Measurements from ENCODE around the gene OR8B4.
"Not testable (repeated sequence)": the region's sequence is repeated elsewhere in the genome, so short reads cannot be mapped to it uniquely, and the experiment has no call there.

OR8B4 gene

DNA sequence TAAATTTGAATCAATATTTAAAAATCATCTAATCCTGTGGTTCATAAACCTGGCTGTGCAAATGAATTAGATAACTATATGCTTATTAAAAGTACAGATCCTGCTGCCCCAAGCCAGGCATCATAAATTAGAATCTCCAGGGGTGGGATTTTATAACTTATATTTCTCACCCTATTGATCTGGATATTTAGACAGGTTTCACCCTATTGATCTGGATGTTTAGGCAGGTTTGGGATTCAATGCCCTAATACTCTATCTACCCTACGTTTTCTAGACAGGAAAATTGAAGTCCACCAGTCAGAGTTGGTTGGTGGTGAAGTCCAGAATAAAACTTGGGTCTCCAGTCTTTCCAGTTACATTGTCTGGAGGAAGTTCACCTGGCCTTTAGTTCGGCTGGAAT lies 18.2 kb upstream of the OR8B4 start:
- Histone ChIP-seq H3K36me3 (ENCODE audit: control insufficient read depth, insufficient read depth, low read length) (no peaks in the 10 kb centered on the region), H3K27ac (ENCODE audit: low read depth, low read length) (no peak overlapping the region), H3K4me1 (ENCODE audit: control insufficient read depth, insufficient read depth, low read length) (no peaks in the 10 kb centered on the region), H3K4me3 (ENCODE audit: low read length) (no peak overlapping the region), H3K9ac (ENCODE audit: low read length) (no peak overlapping the region), H3K27me3 (ENCODE audit: control insufficient read depth, insufficient read depth, low read length) (no peaks in the 10 kb centered on the region)

DNA sequence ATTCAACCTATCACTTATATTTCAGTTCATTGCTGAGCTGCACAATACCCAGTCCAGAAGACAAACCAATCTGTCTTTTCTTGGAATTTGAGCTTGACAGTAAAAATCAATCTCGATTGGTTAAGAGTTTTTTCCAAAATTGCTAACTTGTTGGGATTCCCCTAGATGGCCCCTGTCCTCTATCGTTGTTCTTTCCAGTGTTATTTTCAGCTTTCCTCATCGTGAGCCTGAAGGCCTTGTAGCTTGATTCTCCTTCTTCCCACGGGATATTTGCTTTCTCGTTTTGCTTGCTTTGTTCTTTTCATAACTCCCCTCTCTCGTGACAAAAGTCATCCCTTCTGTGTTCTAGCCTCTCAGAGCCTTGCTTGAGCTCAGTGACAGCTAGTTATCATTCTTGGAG lies 17.8 kb upstream of the OR8B4 start:
- H3K4me1 ChIP-seq (ENCODE audit: control insufficient read depth, insufficient read depth, low read length), result no peaks in the 10 kb centered on the region
- no peak overlapping the region for H3K4me3 ChIP-seq (ENCODE audit: low read length)
- H3K36me3 ChIP-seq (ENCODE audit: control insufficient read depth, insufficient read depth, low read length), result no peaks in the 10 kb centered on the region
- H3K27me3 ChIP-seq (ENCODE audit: control insufficient read depth, insufficient read depth, low read length), result no peaks in the 10 kb centered on the region
- H3K9ac ChIP-seq (ENCODE audit: low read length), result no peak overlapping the region
- H3K27ac ChIP-seq (ENCODE audit: low read depth, low read length), result no peak overlapping the region

DNA sequence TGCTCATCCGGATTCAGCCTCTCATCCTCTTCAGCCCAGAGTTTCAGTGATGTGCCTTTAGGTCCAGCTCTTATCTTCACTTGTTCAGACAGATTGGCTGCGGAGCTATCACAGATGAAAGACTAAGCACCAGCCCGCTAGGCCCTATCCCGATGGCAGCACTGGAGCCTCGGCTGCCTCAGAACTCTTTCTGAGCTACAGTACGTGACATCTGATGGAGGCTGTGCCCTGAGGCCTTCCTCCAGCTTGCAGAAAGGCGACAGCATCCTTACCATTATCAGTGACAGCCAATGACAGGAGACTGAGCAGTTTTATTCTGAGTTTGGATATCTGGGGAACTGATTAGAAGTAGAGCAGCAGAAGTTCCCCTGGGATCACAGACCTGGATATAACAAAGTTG lies 16.8 kb upstream of the OR8B4 start:
- Histone ChIP-seq H3K27me3 (ENCODE audit: control insufficient read depth, insufficient read depth, low read length) (no peaks in the 10 kb centered on the region), H3K9ac (ENCODE audit: low read length) (no peak overlapping the region), H3K36me3 (ENCODE audit: control insufficient read depth, insufficient read depth, low read length) (no peaks in the 10 kb centered on the region), H3K27ac (ENCODE audit: low read depth, low read length) (no peak overlapping the region), H3K4me3 (ENCODE audit: low read length) (no peak overlapping the region), H3K4me1 (ENCODE audit: control insufficient read depth, insufficient read depth, low read length) (no peaks in the 10 kb centered on the region)

DNA sequence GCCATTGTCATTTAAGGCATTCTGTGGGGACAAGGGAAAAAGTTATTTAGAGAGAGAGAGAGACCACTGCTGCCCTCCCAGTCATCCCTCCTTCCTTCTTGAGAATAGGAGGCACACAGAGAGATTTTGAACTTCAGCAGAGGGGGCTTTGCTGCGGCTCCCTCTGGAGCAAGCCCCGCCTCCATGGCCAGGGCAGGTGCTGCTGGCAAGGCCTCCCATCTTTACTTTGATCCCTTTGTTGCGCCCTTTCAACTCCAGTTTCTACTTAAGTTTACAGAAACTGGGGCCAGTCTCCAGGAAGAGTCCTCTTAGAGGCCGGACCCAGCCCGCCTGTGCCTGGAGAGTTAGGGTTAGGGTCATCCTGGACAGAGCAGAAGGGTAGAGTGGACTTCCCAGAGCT lies 16.4 kb upstream of the OR8B4 start:
- no peak overlapping the region for H3K9ac ChIP-seq (ENCODE audit: low read length)
- H3K36me3 ChIP-seq (ENCODE audit: control insufficient read depth, insufficient read depth, low read length), result no peaks in the 10 kb centered on the region
- H3K4me1 ChIP-seq (ENCODE audit: control insufficient read depth, insufficient read depth, low read length), result no peaks in the 10 kb centered on the region
- no peak overlapping the region for H3K4me3 ChIP-seq (ENCODE audit: low read length)
- H3K27ac ChIP-seq (ENCODE audit: low read depth, low read length), result no peak overlapping the region
- H3K27me3 ChIP-seq (ENCODE audit: control insufficient read depth, insufficient read depth, low read length), result no peaks in the 10 kb centered on the region

DNA sequence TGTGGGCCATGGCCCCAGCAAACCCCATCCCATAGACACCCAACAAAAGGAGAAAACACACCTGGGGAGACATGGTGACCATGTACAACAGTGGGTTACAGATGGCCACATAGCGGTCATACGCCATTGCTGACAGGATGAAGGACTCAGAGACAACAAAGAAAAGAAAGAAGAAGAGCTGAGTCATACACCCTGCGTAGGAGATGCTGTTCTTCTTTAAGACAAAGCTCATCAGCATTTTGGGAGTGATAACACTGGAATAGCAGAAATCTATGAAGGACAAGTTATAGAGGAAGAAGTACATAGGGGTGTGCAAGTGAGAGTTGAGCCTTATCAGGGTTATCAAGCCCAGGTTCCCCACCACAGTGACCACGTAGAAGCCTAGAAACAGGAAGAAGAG lies 15.9 kb upstream of the OR8B4 start:
- Histone ChIP-seq H3K27me3 (ENCODE audit: control insufficient read depth, insufficient read depth, low read length) (no peaks in the 10 kb centered on the region), H3K9ac (ENCODE audit: low read length) (no peak overlapping the region), H3K27ac (ENCODE audit: low read depth, low read length) (no peak overlapping the region), H3K4me3 (ENCODE audit: low read length) (no peak overlapping the region), H3K4me1 (ENCODE audit: control insufficient read depth, insufficient read depth, low read length) (no peaks in the 10 kb centered on the region), H3K36me3 (ENCODE audit: control insufficient read depth, insufficient read depth, low read length) (no peaks in the 10 kb centered on the region)

DNA sequence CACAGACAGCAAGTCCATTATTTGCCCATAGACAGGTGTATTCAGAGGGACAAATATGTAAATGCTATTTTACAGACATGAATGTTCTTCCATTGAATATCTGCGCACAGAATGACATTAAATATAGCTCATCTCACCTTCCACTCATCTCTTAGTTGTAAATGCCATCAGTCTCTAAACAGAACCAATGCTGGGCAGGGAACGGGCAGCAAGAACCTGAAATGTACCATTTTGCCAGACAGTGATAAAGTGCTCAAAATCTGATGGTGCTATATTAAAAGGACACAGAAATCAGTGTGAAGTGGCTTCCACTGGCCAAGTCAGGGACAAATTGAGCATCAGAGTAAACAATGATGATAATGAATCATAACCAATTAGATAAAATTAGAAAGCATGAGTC lies 10.0 kb upstream of the OR8B4 start:
- no peak overlapping the region for H3K27ac ChIP-seq (ENCODE audit: low read depth, low read length)
- no peaks in the 10 kb centered on the region for H3K4me1 ChIP-seq (ENCODE audit: control insufficient read depth, insufficient read depth, low read length)
- H3K9ac ChIP-seq (ENCODE audit: low read length), result no peak overlapping the region
- no peaks in the 10 kb centered on the region for H3K36me3 ChIP-seq (ENCODE audit: control insufficient read depth, insufficient read depth, low read length)
- no peak overlapping the region for H3K4me3 ChIP-seq (ENCODE audit: low read length)
- H3K27me3 ChIP-seq (ENCODE audit: control insufficient read depth, insufficient read depth, low read length), result no peaks in the 10 kb centered on the region

DNA sequence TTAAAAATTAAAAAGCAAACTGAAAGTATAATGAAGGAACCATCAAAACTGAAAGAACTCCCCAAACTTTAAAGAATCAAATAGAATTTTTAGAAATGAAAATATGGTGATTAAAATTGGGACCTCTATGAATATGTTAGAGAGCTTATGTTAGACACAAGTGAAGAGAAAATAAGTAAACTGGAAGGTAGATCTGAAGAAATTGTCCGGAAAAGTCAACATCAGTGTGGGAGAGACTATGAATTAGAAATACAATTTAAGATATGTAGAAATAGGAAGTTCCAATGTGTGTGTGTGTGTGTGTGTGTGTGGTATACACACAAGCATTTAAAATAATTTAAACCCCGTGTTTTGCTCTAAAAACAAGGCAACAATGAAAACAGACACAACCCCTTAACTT lies 4.9 kb upstream of the OR8B4 start:
- Histone ChIP-seq H3K9ac (ENCODE audit: low read length) (no peak overlapping the region), H3K27ac (ENCODE audit: low read depth, low read length) (no peak overlapping the region), H3K4me3 (ENCODE audit: low read length) (no peak overlapping the region), H3K36me3 (ENCODE audit: control insufficient read depth, insufficient read depth, low read length) (no peaks in the 10 kb centered on the region), H3K4me1 (ENCODE audit: control insufficient read depth, insufficient read depth, low read length) (no peaks in the 10 kb centered on the region), H3K27me3 (ENCODE audit: control insufficient read depth, insufficient read depth, low read length) (no peaks in the 10 kb centered on the region)

DNA sequence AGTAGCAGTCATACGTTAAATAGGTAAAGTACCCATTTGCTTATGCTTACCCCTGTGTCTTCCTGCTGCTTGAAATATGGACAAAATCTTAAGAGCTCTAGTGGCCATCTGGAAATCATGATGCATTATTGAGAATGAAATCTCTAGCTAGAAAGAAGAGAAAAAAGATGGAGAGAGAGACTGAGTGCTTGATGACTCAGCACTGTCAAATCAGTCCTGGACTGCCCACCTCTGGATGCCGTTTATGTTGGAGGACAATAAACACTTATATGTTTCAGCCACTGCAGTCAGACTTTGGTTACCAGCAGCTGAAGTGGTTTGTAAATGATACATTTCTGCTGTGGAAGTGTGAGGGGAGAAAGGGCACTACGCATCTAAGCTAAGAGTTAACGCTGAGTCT lies 3.6 kb downstream of the OR8B4 start:
- Histone ChIP-seq H3K4me3 (ENCODE audit: low read length) (no peak overlapping the region), H3K36me3 (ENCODE audit: control insufficient read depth, insufficient read depth, low read length) (no peaks in the 10 kb centered on the region), H3K27ac (ENCODE audit: low read depth, low read length) (no peak overlapping the region), H3K4me1 (ENCODE audit: control insufficient read depth, insufficient read depth, low read length) (no peaks in the 10 kb centered on the region), H3K9ac (ENCODE audit: low read length) (no peak overlapping the region), H3K27me3 (ENCODE audit: control insufficient read depth, insufficient read depth, low read length) (no peaks in the 10 kb centered on the region)

DNA sequence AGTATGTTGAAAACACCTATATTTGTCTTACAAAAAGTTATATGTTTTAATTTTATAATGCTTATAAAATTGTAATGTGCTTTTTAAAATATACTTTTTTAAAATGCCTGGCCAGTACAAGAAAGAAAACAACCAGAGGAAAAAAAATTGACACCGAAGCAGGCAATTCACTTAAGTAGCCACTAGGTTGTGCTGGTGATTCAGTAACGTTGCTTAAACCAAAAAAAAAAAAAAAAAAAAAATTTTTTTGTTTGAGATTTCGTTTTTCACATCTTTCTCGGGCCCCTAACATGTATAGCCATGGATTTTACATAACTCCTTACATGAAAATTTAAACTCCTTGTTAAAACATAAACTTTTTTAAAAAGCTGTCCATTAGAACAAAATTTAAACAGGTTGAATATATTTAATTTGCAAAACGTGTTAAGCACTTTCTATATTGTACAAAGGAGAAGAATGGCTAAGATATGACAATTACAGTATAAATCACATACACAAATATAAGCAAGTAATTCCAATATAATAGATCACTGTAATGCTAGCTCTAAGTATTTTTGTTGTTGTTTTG lies 9.2 kb downstream of the OR8B4 start:
- Histone ChIP-seq H3K9ac (ENCODE audit: low read length) (no peak overlapping the region), H3K4me1 (ENCODE audit: control insufficient read depth, insufficient read depth, low read length) (no peaks in the 10 kb centered on the region), H3K27me3 (ENCODE audit: control insufficient read depth, insufficient read depth, low read length) (no peaks in the 10 kb centered on the region), H3K4me3 (ENCODE audit: low read length) (no peak overlapping the region), H3K27ac (ENCODE audit: low read depth, low read length) (no peak overlapping the region), H3K36me3 (ENCODE audit: control insufficient read depth, insufficient read depth, low read length) (no peaks in the 10 kb centered on the region)

DNA sequence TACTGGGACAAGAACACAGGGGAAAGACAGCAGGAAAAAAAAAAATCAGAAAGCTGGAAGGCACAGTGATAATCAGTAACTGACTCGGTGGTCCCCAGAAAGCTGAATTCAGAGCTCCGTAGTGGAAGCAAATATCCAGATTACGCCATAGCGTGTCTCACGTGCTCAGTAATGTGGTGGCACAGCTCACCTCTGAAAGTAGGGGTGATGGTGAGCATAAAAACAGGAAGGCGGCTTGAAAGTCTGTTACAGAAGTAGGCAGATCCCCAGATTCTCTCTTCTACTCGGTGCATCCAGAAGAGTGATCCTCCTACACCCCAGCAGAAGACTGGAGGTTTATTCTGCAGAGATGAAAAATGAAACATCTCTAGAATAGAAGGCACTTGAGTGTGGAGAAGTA lies 14.8 kb downstream of the OR8B4 start:
- no peaks in the 10 kb centered on the region for H3K4me1 ChIP-seq (ENCODE audit: control insufficient read depth, insufficient read depth, low read length)
- no peak overlapping the region for H3K4me3 ChIP-seq (ENCODE audit: low read length)
- H3K27ac ChIP-seq (ENCODE audit: low read depth, low read length), result no peak overlapping the region
- H3K36me3 ChIP-seq (ENCODE audit: control insufficient read depth, insufficient read depth, low read length), result no peaks in the 10 kb centered on the region
- no peak overlapping the region for H3K9ac ChIP-seq (ENCODE audit: low read length)
- H3K27me3 ChIP-seq (ENCODE audit: control insufficient read depth, insufficient read depth, low read length), result no peaks in the 10 kb centered on the region

DNA sequence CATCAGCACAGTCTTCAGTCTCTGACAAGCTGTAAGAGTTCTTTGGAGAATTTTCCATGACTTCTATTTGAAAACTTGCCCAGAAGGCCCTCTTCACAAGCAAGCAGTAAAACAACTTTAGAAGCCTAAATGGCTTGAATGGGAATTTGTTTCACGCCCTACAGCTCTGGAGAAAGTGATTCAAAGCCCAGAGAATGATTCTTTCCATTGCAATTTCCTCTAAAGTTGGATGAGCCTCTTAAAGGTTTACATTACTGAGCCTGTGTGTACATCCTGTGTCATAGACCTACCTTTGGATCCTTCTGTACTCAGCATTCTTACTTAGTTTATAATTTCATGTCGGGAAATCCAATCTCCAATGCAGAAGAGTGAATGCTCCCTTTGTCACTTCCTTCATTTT lies 19.1 kb downstream of the OR8B4 start:
- H3K36me3 ChIP-seq (ENCODE audit: control insufficient read depth, insufficient read depth, low read length), result no peaks in the 10 kb centered on the region

DNA sequence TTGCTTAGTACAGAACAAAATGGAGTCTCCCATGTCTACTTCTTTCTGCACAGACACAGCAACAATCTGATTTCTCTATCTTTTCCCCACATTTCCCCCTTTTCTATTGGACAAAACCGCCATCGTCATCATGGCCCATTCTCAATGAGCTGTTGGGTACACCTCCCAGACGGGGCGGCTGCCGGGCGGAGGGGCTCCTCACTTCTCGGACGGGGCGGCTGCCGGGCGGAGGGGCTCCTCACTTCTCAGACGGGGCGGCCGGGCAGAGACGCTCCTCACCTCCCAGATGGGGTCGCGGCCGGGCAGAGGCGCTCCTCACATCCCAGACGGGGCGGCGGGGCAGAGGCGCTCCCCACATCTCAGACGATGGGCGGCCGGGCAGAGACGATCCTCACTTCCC lies 21.5 kb downstream of the OR8B4 start:
- not testable (repeated sequence) for H3K27ac ChIP-seq (ENCODE audit: low read depth, low read length); H3K9ac ChIP-seq (ENCODE audit: low read length); H3K36me3 ChIP-seq (ENCODE audit: control insufficient read depth, insufficient read depth, low read length); H3K4me3 ChIP-seq (ENCODE audit: low read length); H3K4me1 ChIP-seq (ENCODE audit: control insufficient read depth, insufficient read depth, low read length); H3K27me3 ChIP-seq (ENCODE audit: control insufficient read depth, insufficient read depth, low read length)

More for the DNA sequence above, 19.1 kb downstream of the OR8B4 start:
- no peak overlapping the region for H3K4me3 ChIP-seq (ENCODE audit: low read length)
- no peak overlapping the region for H3K9ac ChIP-seq (ENCODE audit: low read length)
- H3K4me1 ChIP-seq (ENCODE audit: control insufficient read depth, insufficient read depth, low read length), result no peaks in the 10 kb centered on the region
- H3K27ac ChIP-seq (ENCODE audit: low read depth, low read length), result no peak overlapping the region
- no peaks in the 10 kb centered on the region for H3K27me3 ChIP-seq (ENCODE audit: control insufficient read depth, insufficient read depth, low read length)

DNA sequence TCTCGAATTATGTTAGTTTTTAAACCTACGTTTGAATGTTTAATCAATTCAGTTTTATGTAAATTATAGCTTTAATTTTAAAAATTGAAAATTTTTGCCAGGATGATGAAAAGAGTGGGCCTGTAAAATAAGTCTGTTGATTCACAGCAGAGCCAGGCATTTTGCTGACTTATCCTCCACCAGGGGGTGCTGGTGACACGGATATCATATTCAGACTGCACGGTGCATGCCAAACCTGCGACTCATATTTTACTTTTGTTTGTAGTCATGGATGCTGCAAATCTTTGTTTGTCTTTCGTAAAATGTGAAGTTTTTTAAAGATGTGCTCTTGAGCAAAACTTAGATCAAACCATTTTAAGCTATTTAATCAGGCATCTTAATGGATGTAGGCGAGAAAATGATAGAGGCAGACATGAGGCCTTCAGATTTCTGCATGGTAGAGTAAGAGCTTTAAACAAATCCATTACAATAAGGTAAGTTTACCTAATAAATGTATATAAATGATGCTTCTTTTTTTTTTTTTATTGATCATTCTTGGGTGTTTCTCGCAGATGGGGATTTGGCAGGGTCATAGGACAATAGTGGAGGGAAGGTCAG lies 22.2 kb downstream of the OR8B4 start:
- Histone ChIP-seq H3K9ac (ENCODE audit: low read length) (no peak overlapping the region), H3K4me1 (ENCODE audit: control insufficient read depth, insufficient read depth, low read length) (no peaks in the 10 kb centered on the region), H3K4me3 (ENCODE audit: low read length) (no peak overlapping the region), H3K27ac (ENCODE audit: low read depth, low read length) (no peak overlapping the region), H3K36me3 (ENCODE audit: control insufficient read depth, insufficient read depth, low read length) (no peaks in the 10 kb centered on the region), H3K27me3 (ENCODE audit: control insufficient read depth, insufficient read depth, low read length) (no peaks in the 10 kb centered on the region)
